Measurements from ENCODE around the gene OCRL.

Gene OCRL

GRCh38 chrX:129497146-129497843, 42.8 kb upstream of the OCRL start:
- Histone ChIP-seq H3K27me3 (replicated peaks) (no peaks in the 10 kb centered on the region), H3K36me3 (replicated peaks) (peaks cover 11% of the 10 kb centered on the region), H3K27ac (no peak overlapping the region), H3K4me3 (ENCODE audit: low read depth, low read length) (no peak overlapping the region)
- in situ Hi-C loops (cut with HindIII; ENCODE audit: low pct_ligation_motif_present, low sequenced_read_pairs), result no loop called here
- no peak for TF ChIP-seq CTCF (IDR thresholded peaks at IDR 0.05; ENCODE audit: low read depth, low read length, missing control alignments)
- no peak for DNase-seq

- TF ChIP-seq CTCF (IDR thresholded peaks at IDR 0.05; ENCODE audit: low read depth, low read length, missing control alignments), result no peak
- Histone ChIP-seq H3K4me3 (ENCODE audit: low read depth, low read length) (no peak overlapping the region), H3K36me3 (replicated peaks) (peaks cover 5% of the 10 kb centered on the region), H3K27me3 (replicated peaks) (no peaks in the 10 kb centered on the region), H3K27ac (no peak overlapping the region)
- in situ Hi-C loops (cut with HindIII; ENCODE audit: low pct_ligation_motif_present, low sequenced_read_pairs), result no loop called here
- DNase-seq, result no peak
Measured at GRCh38 chrX:129510331-129510730, 29.7 kb upstream of the OCRL start.

GRCh38 chrX:129511689-129512088, 28.4 kb upstream of the OCRL start:
- Histone ChIP-seq H3K27me3 (replicated peaks) (no peaks in the 10 kb centered on the region), H3K27ac (no peak overlapping the region), H3K36me3 (replicated peaks) (peaks cover 9% of the 10 kb centered on the region), H3K4me3 (ENCODE audit: low read depth, low read length) (no peak overlapping the region)
- no peak for TF ChIP-seq CTCF (IDR thresholded peaks at IDR 0.05; ENCODE audit: low read depth, low read length, missing control alignments)
- DNase-seq, result no peak
- in situ Hi-C loops (cut with HindIII; ENCODE audit: low pct_ligation_motif_present, low sequenced_read_pairs), result no loop called here

- Histone ChIP-seq H3K27me3 (replicated peaks) (no peaks in the 10 kb centered on the region), H3K27ac (no peak overlapping the region), H3K4me3 (ENCODE audit: low read depth, low read length) (no peak overlapping the region), H3K36me3 (replicated peaks) (peaks cover 9% of the 10 kb centered on the region)
- TF ChIP-seq CTCF (IDR thresholded peaks at IDR 0.05; ENCODE audit: low read depth, low read length, missing control alignments), result no peak
- no peak for DNase-seq
- in situ Hi-C loops (cut with HindIII; ENCODE audit: low pct_ligation_motif_present, low sequenced_read_pairs), result no loop called here
Measured at GRCh38 chrX:129512409-129512808, 27.6 kb upstream of the OCRL start.

- Histone ChIP-seq H3K4me3 (ENCODE audit: low read depth, low read length) (no peak overlapping the region), H3K36me3 (replicated peaks) (peaks cover 7% of the 10 kb centered on the region), H3K27me3 (replicated peaks) (no peaks in the 10 kb centered on the region), H3K27ac (no peak overlapping the region)
- in situ Hi-C loops (cut with HindIII; ENCODE audit: low pct_ligation_motif_present, low sequenced_read_pairs), result no loop called here
- DNase-seq, result no peak
- no peak for TF ChIP-seq CTCF (IDR thresholded peaks at IDR 0.05; ENCODE audit: low read depth, low read length, missing control alignments)
Measured at GRCh38 chrX:129516402-129516801, 23.7 kb upstream of the OCRL start.

- Histone ChIP-seq H3K27me3 (replicated peaks) (no peaks in the 10 kb centered on the region), H3K36me3 (replicated peaks) (peaks cover 4% of the 10 kb centered on the region), H3K4me3 (ENCODE audit: low read depth, low read length) (no peak overlapping the region), H3K27ac (no peak overlapping the region)
- no peak for DNase-seq
- in situ Hi-C loops (cut with HindIII; ENCODE audit: low pct_ligation_motif_present, low sequenced_read_pairs), result no loop called here
- TF ChIP-seq CTCF (IDR thresholded peaks at IDR 0.05; ENCODE audit: low read depth, low read length, missing control alignments), result no peak
Measured at GRCh38 chrX:129520151-129520550, 19.9 kb upstream of the OCRL start.
